NB4 (cell line): ENCODE measurements around the gene KLHDC10.

Experiments used
- CTCF ChIP-seq: IDR thresholded peaks from one replicate; pipeline ENCODE4 v1.5.1; 2012; ENCODE audit warnings: low read depth, low read length
- MAX ChIP-seq: IDR thresholded peaks from 2 replicates; pipeline ENCODE4 v1.6.1; 2011; ENCODE audit warnings: low read depth, low read length
- MYC ChIP-seq: IDR thresholded peaks from 2 replicates; pipeline ENCODE4 v1.6.1; 2011; ENCODE audit warnings: low read depth, low read length
- POLR2A ChIP-seq: IDR thresholded peaks from 2 replicates; pipeline ENCODE4 v1.6.1; 2011; ENCODE audit warnings: mild to moderate bottlenecking; ENCODE audit not compliant: insufficient read length; ENCODE audit errors: extremely low read depth

GRCh38 chr7:130146693-130147405, 76.5 kb downstream of the KLHDC10 start:
- no peak for TF ChIP-seq CTCF
- TF ChIP-seq MAX = no peak
- TF ChIP-seq POLR2A = no peak
- TF ChIP-seq MYC = no peak
